Erythroblast (primary cell): ENCODE data around the gene DRD4.

Experiments
- DNase-seq, 2 experiments: peaks; one replicate each; lab custom pipeline; 2025; lab: John Stamatoyannopoulos, UW
- GATA1 ChIP-seq: IDR thresholded peaks from 2 replicates; pipeline ENCODE4 v1.6.1; 2011; ENCODE audit warnings: low read depth, mild to moderate bottlenecking, control low read depth, low read length, moderate library complexity
- POLR2A ChIP-seq: IDR thresholded peaks from 2 replicates; pipeline ENCODE4 v1.6.1; 2011; ENCODE audit warnings: mild to moderate bottlenecking, low read length

DRD4 gene

DNA sequence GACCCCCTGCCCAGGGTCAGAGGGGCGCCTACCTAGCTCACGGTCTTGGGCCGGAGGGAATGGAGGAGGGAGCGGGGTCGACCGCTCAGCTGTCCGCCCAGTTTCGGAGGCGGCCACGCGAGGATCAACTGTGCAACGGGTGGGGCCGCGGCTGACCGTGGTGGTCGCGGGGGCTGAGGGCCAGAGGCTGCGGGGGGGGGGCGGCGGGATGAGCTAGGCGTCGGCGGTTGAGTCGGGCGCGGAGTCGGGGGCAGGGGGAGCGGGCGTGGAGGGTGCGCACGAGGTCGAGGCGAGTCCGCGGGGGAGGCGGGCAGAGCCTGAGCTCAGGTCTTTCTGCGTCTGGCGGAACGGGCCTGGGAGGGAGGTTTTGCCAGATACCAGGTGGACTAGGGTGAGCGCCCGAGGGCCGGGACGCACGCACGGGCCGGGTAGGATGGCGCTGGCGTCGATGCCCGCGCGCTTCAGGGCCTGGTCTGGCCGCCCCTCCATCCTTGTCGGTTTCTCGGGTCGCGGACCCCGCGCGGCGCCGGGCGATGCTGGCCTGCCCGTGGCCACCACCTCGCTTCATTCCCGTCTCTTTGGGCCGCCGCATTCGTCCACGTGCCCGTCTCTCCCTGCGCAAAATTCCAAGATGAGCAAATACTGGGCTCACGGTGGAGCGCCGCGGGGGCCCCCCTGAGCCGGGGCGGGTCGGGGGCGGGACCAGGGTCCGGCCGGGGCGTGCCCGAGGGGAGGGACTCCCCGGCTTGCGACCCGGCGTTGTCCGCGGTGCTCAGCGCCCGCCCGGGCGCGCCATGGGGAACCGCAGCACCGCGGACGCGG lies at the start of gene DRD4:
TSS of gene DRD4 (plus strand) at position 759 of the 822 bp plus-strand sequence. CDS start at position 795, 36 bp downstream.
- TF ChIP-seq POLR2A (no peak), GATA1 (no peak)
- no peak for DNase-seq

DNA sequence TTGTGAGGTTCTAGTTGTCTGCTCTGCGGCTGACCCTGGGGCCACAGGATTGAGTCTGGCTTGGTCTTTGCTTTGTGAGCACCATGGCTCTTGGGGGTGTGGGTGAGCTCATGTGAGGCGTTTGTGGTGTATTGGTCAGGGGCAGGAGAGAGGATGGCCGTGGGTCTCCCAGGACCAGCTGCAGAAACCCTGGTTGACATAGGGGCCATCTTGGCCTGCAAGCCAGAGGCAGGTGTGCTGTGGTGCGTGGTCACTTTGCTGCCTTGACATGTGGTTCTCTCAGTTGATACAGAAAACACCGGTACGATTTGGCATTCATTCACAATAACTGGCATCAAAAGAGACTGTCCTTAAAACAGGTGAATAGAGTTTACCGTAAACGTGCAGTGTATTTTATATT lies 49.5 kb upstream of the DRD4 start:
- TF ChIP-seq GATA1 (no peak), POLR2A (no peak)
- DNase-seq, result no peak

GRCh38 chr11:587978-588380 lies 49.1 kb upstream of the DRD4 start:
- peak in 1 of 2 experiments; percentile 31 for DNase-seq
- no peak for TF ChIP-seq POLR2A
- no peak for TF ChIP-seq GATA1

GRCh38 chr11:589798-590197 lies 47.3 kb upstream of the DRD4 start:
- no peak for DNase-seq
- no peak for TF ChIP-seq GATA1
- TF ChIP-seq POLR2A, result no peak

GRCh38 chr11:590997-591396 lies 46.1 kb upstream of the DRD4 start:
- DNase-seq, result no peak
- TF ChIP-seq GATA1 (no peak), POLR2A (no peak)

- DNase-seq, result no peak
- no peak for TF ChIP-seq POLR2A
- TF ChIP-seq GATA1, result no peak
Observed at GRCh38 chr11:592501-592900, 44.6 kb upstream of the DRD4 start.

DNA sequence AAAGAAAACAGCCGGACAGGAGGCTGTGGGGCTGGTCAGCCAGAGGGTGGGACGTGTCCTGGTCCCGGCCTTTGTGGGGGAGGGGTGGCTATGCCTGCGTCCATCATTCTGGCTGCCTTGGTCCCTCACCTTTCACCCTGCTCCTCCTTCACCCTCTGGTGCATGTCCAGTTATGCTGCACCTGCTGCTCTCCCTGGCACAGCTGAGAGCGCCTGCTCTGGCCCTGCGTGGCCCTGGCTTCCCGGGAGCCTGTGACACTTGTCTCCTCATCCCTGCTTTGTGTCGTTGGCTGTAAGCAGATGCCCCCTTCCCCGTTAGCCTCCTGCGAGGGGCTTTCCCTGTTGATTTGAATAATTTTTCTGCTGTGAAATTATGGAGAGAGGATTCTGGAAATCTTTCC lies 44.2 kb upstream of the DRD4 start:
- DNase-seq, result no peak
- no peak for TF ChIP-seq GATA1
- no peak for TF ChIP-seq POLR2A

GRCh38 chr11:593347-593746 lies 43.7 kb upstream of the DRD4 start:
- no peak for TF ChIP-seq GATA1
- TF ChIP-seq POLR2A, result no peak

DNA sequence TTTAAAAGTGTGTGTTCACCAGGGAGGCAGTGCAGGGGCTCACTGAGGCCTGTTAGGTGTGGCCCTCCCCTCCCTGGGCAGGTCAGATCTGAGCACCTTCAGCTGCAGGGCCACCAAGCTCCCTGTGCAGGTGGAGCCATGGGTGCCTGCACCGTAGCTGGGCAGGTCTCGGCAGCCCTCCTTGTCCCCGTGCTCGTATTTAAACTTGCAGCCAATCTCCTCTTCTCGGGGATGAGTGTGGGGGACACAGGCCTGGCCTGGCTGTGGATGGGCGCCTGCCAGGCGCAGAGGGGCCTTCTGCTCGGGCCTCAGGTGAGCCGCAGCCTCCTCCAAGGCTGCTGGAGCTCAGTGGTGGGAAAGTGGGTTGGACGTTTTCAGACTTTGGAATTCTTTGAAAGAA lies 41.7 kb upstream of the DRD4 start:
- TF ChIP-seq POLR2A (no peak), GATA1 (no peak)
- DNase-seq, result no peak

More at GRCh38 chr11:593347-593746, 43.7 kb upstream of the DRD4 start:
- DNase-seq, result no peak

GRCh38 chr11:596374-596773 lies 40.7 kb upstream of the DRD4 start:
- TF ChIP-seq POLR2A (no peak), GATA1 (no peak)
- no peak for DNase-seq

- TF ChIP-seq POLR2A, result no peak
- TF ChIP-seq GATA1, result no peak
- no peak for DNase-seq
Observed at GRCh38 chr11:597166-597725, 39.8 kb upstream of the DRD4 start.

GRCh38 chr11:598005-598680 lies 38.9 kb upstream of the DRD4 start:
- no peak for DNase-seq

DNA sequence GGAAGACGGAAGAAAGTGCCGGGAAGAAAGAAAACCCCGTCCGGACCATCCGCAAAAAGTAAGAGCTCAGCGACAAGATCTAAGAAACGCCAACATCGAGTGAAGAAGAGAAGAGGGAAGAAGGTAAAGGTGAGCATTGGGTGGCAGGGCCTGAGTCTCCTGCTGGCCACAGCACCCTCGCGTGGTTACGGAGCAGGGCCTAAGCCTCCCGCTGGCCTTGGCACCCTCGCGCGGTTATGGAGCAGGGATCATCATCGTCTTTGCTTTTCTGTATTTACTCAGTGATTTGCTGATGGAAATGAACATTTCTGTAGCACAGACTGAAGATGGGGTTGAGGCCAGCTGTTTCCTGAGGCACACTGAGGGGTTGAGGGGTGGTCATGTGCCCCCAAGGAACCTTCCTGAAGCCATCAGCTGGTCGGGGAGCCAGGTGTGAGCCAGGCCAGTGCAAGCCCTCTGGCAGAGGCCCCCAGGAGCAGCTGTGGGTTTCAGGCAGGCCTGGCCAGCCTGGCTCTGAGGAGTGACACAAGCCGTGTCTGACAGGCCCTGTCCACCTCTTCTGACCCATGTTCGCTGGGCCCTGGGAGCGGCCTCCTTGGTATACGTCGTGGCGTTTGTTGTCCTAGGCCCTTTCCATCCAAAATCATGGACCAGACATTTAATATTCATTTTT lies 35.4 kb upstream of the DRD4 start:
- no peak for DNase-seq
- TF ChIP-seq GATA1 (no peak), POLR2A (no peak)

More at GRCh38 chr11:598005-598680, 38.9 kb upstream of the DRD4 start:
- TF ChIP-seq POLR2A (no peak), GATA1 (no peak)

DNA sequence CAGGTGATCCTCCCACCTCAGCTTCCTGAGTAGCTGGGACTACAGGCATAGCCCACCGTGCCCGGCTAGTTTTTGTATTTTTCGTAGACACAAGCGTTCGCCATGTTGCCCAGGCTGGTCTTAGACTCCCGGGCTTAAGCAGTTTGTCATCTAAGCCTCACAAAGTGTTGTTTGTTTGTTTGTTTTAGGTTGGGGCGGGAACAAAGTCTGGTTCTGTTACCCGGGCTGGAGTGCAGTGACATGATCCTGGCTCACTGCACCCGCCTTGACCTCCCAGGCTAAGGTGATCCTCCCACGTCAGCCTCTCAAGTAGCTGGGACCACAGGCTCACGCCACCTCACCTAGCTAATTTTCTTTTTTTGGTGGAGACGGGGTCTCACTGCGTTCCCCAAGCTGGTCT lies 33.9 kb upstream of the DRD4 start:
- no peak for DNase-seq
- no peak for TF ChIP-seq POLR2A
- TF ChIP-seq GATA1, result no peak
